G401 (cell line): Measurements from ENCODE around the gene SUSD3. TPM values are rescaled to one million over a fixed set of nuclear protein-coding genes. Genes with fewer than 3 reads are reported as not detected.
"Not testable (repeated sequence)": the region's sequence is repeated elsewhere in the genome, so short reads cannot be mapped to it uniquely, and the experiment has no call there.

Experiments
- DNase-seq: peaks from one replicate; pipeline ENCODE4 v3.0.0-alpha.2; 2015; ENCODE audit warnings: low spot score
- in situ Hi-C: cut with HindIII; loops from 2 replicates; pipeline ENCODE4 v1.10.0; 2016; ENCODE audit warnings: low sequenced_read_pairs, mixed read lengths
- total RNA-seq: library from RNA; depleted of rRNA; stranded (reverse); fragments of >200 nt; shearing (Covaris generic); gene quantifications from 2 replicates; pipeline ENCODE4 v1.2.3, GENCODE V29; 2014

SUSD3 gene
- total RNA-seq, 1 experiment from 2014 or later, result not detected

GRCh38 chr9:93115486-93116071 is 57.1 kb downstream of the SUSD3 start:
- no peak for DNase-seq
- in situ Hi-C loops, result no loop called here

GRCh38 chr9:93116072-93116961 is 57.8 kb downstream of the SUSD3 start:
- in situ Hi-C loops, result no loop called here
- DNase-seq, result no peak

GRCh38 chr9:93117521-93117920 is 59.0 kb downstream of the SUSD3 start:
- in situ Hi-C loops, DNase-seq: not testable (repeated sequence)

- DNase-seq, result no peak
- in situ Hi-C loops, result no loop called here
Measured at GRCh38 chr9:93117924-93118862, 59.7 kb downstream of the SUSD3 start.

- peak; percentile 61 for DNase-seq
- in situ Hi-C loops, result no loop called here
Measured at GRCh38 chr9:93118863-93119702, 60.6 kb downstream of the SUSD3 start.

GRCh38 chr9:93119703-93119952 is 61.1 kb downstream of the SUSD3 start:
- DNase-seq, result no peak
- in situ Hi-C loops, result no loop called here

GRCh38 chr9:93119953-93120845 is 61.7 kb downstream of the SUSD3 start:
- in situ Hi-C loops, result no loop called here
- DNase-seq, result peak; percentile 59

GRCh38 chr9:93120846-93121315 is 62.4 kb downstream of the SUSD3 start:
- in situ Hi-C loops, result no loop called here
- no peak for DNase-seq

GRCh38 chr9:93121316-93122241 is 63.1 kb downstream of the SUSD3 start:
- in situ Hi-C loops, result no loop called here
- no peak for DNase-seq

GRCh38 chr9:93122721-93123221 is 64.3 kb downstream of the SUSD3 start:
- in situ Hi-C loops, result no loop called here
- DNase-seq, result no peak

GRCh38 chr9:93123561-93124283 is 65.2 kb downstream of the SUSD3 start:
- in situ Hi-C loops, result no loop called here
- no peak for DNase-seq

- no peak for DNase-seq
- in situ Hi-C loops, result no loop called here
Measured at GRCh38 chr9:93124793-93125192, 66.3 kb downstream of the SUSD3 start.

GRCh38 chr9:93125331-93125894 is 66.9 kb downstream of the SUSD3 start:
- no peak for DNase-seq
- in situ Hi-C loops, result no loop called here

GRCh38 chr9:93126151-93126781 is 67.8 kb downstream of the SUSD3 start:
- in situ Hi-C loops, result no loop called here
- peak; percentile 58 for DNase-seq

GRCh38 chr9:93126825-93127368 is 68.4 kb downstream of the SUSD3 start:
- in situ Hi-C loops, result no loop called here
- peak; percentile 41 for DNase-seq
